Measurements from ENCODE around the gene TM7SF2.
"Not testable (repeated sequence)": the region's sequence is repeated elsewhere in the genome, so short reads cannot be mapped to it uniquely, and the experiment has no call there.

Gene TM7SF2

GRCh38 chr11:65118097-65118837 is 6.6 kb downstream of the TM7SF2 start:
- H3K4me3 ChIP-seq (ENCODE audit: low read depth, low read length): no peak overlapping the region
- TF ChIP-seq, protein P1, sequence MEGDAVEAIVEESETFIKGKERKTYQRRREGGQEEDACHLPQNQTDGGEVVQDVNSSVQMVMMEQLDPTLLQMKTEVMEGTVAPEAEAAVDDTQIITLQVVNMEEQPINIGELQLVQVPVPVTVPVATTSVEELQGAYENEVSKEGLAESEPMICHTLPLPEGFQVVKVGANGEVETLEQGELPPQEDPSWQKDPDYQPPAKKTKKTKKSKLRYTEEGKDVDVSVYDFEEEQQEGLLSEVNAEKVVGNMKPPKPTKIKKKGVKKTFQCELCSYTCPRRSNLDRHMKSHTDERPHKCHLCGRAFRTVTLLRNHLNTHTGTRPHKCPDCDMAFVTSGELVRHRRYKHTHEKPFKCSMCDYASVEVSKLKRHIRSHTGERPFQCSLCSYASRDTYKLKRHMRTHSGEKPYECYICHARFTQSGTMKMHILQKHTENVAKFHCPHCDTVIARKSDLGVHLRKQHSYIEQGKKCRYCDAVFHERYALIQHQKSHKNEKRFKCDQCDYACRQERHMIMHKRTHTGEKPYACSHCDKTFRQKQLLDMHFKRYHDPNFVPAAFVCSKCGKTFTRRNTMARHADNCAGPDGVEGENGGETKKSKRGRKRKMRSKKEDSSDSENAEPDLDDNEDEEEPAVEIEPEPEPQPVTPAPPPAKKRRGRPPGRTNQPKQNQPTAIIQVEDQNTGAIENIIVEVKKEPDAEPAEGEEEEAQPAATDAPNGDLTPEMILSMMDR (conservative IDR thresholded peaks at IDR 0.05; ENCODE audit: low read depth, low read length): no peak
- DNase-seq (ENCODE audit: low read depth): no peak

GRCh38 chr11:65118891-65119669 is 7.4 kb downstream of the TM7SF2 start:
- H3K4me3 ChIP-seq (ENCODE audit: low read depth, low read length); DNase-seq (ENCODE audit: low read depth): not testable (repeated sequence)

- TF ChIP-seq, protein P1 (conservative IDR thresholded peaks at IDR 0.05; ENCODE audit: low read depth, low read length): no peak
- no peak overlapping the region for H3K4me3 ChIP-seq (ENCODE audit: low read depth, low read length)
- no peak for DNase-seq (ENCODE audit: low read depth)
Measured at GRCh38 chr11:65119670-65119995, 8.0 kb downstream of the TM7SF2 start.

DNA sequence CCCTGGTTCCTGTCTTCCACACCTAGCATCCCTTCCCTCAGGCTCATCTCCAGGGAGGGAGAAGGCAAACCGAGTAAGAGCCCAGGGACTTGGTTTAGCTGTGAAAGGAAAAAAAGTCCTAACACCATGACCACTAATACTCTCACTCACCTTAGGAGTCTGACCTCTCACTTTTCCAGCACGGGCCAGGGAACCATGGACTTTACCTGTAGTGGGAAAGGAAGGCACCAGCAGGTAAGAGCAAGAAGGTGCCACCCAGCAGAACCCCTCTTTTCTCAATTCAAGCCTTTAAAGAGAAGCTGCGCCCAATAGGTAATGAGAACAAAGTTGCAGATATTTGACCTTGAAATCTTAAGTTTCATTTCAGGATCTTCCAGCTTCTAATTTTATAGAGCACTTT is 9.2 kb downstream of the TM7SF2 start:
- DNase-seq (ENCODE audit: low read depth): no peak
- TF ChIP-seq, protein P1 (conservative IDR thresholded peaks at IDR 0.05; ENCODE audit: low read depth, low read length): no peak
- peak overlapping the region; percentile 98 for H3K4me3 ChIP-seq (ENCODE audit: low read depth, low read length)

DNA sequence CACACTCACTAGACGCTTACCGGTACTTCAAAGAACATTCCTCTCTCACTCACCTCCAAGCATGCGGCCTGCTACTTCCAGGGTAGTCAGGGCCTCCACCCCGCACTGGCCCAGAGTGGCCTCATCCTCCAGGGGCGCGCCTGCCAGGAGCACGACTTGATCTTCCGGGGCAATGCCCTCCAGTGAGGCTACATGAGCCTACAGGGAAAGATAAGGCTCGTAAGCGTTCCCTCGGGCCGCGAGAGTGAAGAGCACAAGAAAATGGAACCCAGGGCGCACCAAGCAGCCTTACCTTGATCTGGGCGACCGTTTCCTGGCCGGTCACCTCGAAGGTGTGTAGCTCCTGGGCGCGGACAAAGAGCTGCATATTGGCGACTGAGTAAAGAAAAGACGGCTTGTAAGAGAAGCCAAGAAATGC is 9.8 kb downstream of the TM7SF2 start:
- no peak for DNase-seq (ENCODE audit: low read depth)
- H3K4me3 ChIP-seq (ENCODE audit: low read depth, low read length): peak overlapping the region; percentile 98
- TF ChIP-seq, protein P1 (conservative IDR thresholded peaks at IDR 0.05; ENCODE audit: low read depth, low read length): no peak

DNA sequence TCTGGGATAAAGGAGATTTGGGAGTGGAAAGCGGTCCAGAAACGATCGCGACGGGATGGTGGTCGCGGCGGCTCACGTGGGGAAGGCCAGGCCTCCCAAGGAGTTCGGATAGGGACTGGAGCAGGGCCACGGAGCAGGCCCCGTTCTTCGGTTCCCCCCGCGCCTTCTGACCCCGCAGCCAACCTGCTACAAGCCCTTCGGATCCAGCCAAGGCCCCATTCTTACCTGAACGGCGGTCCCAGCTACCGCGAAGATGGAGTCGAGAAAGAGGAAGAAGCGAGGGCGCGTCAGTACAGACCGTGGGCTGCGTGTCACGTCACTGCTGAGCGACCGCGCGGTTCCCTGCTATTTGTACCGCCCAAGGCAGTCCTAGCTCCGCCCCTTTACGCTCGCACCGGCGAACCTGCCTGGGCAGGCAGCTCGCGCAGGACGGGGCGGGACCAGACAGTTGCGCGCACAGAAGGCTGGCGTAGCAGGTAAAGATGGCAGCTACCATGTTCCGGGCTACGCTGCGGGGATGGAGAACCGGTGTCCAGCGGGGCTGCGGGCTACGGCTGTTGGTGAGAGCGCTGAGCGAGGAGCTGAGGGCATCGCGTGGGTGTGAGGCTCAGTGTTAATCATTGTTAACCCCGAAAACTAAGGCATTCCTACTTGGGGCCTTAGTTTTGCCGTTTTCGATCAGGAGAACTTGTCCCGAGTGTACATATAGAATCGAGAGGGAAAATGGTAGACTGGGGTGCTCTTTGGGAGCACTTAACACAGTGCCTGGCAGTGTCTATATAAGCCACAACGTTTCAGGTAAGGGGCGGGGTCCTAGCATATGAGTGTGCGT is 10.4 kb downstream of the TM7SF2 start, which contains the start of the genes FAU and MRPL49:
Gene FAU (minus strand): TSS at position 270 of the 832 bp plus-strand sequence. CDS start 321 bp downstream, outside the sequence.
Gene MRPL49 (plus strand): TSS at position 457 of the 832 bp plus-strand sequence. CDS start 26 bp downstream, at position 483.
- H3K4me3 ChIP-seq (ENCODE audit: low read depth, low read length): peak within 1 kb of the TSS; percentile 98
- TF ChIP-seq, protein P1 (conservative IDR thresholded peaks at IDR 0.05; ENCODE audit: low read depth, low read length): no peak

More for the DNA sequence above, 10.4 kb downstream of the TM7SF2 start, which contains the start of the genes FAU and MRPL49:
- peak; percentile 99 for DNase-seq (ENCODE audit: low read depth)
